ENCODE results near the gene ADAM10. TPM values are rescaled to one million over a fixed set of nuclear protein-coding genes. Genes with fewer than 3 reads are reported as not detected.

ADAM10 gene
- total RNA-seq, 2 experiments from 2014 or later = 61.9 to 103 TPM

DNA sequence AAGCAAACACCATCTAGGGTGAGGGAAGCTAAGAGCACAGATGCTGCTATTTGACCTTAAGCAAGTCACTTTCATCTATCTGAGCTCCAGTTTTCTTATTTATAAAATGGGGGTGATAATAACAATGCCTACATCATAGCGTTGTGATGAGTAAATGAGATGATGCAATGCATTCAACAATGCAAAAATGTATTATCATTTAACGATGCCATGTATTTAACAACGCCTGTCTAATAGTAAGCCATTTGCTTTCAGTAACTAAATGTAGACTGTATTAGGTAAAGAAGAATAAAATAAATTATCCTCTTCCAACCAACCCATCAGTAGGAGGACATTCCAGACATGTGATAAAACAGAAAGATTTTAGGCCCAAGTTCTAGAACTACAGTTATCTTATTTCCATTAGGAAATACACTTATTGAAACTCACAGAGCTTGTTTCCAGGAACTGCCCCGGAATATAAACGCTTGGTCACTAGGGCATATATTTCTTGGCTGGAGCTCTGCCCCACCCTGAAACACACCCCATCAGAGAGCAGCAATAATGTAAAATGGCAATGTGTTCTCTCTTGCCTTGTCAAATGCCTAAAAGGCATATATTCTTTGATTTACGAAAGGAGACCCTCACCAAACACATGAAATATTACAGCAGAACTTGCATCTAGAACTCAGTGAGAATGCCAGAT is 189.5 kb downstream of the ADAM10 start:
- intact Hi-C loops (cut with micrococcal nuclease; ENCODE audit: unreplicated experiment) = no loop called here
- Histone ChIP-seq H3K27ac (ENCODE audit: low read depth, low read length, poor library complexity, severe bottlenecking) (no peak overlapping the region), H3K9me3 (ENCODE audit: low read length) (no peaks in the 10 kb centered on the region), H3K36me3 (ENCODE audit: insufficient read depth, low read length) (no peaks in the 10 kb centered on the region), H3K4me1 (ENCODE audit: insufficient read depth, low read length, poor library complexity, severe bottlenecking) (no peaks in the 10 kb centered on the region), H3K4me2 (ENCODE audit: low read length) (no peak overlapping the region), H4K20me1 (ENCODE audit: insufficient read depth, low read length) (no peaks in the 10 kb centered on the region), H3K9me2 (ENCODE audit: insufficient read depth, low read length) (no peaks in the 10 kb centered on the region), H3K4me3 (ENCODE audit: low read depth, low read length, poor library complexity, severe bottlenecking) (no peak overlapping the region), H2AFZ (ENCODE audit: low read length) (no peak overlapping the region), H3K79me2 (ENCODE audit: insufficient read depth, low read depth, low read length) (no peaks in the 10 kb centered on the region)
- CTCF ChIA-PET (ENCODE audit: unreplicated experiment) = no interaction called here
- TF ChIP-seq, protein P1, sequence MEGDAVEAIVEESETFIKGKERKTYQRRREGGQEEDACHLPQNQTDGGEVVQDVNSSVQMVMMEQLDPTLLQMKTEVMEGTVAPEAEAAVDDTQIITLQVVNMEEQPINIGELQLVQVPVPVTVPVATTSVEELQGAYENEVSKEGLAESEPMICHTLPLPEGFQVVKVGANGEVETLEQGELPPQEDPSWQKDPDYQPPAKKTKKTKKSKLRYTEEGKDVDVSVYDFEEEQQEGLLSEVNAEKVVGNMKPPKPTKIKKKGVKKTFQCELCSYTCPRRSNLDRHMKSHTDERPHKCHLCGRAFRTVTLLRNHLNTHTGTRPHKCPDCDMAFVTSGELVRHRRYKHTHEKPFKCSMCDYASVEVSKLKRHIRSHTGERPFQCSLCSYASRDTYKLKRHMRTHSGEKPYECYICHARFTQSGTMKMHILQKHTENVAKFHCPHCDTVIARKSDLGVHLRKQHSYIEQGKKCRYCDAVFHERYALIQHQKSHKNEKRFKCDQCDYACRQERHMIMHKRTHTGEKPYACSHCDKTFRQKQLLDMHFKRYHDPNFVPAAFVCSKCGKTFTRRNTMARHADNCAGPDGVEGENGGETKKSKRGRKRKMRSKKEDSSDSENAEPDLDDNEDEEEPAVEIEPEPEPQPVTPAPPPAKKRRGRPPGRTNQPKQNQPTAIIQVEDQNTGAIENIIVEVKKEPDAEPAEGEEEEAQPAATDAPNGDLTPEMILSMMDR (conservative IDR thresholded peaks at IDR 0.05; ENCODE audit: low read length) = no peak
- no peak for TF ChIP-seq EZH2phosphoT487 (IDR thresholded peaks at IDR 0.05; ENCODE audit: borderline replicate concordance, low read depth, low read length)
- DNase-seq (ENCODE audit: low spot score) = no peak
- POLR2A ChIA-PET = interaction anchor here (0.6 to 1.3 kb wide), 4 partner anchors 9 to 1702 kb away, joined by 3 to 4 read pairs (median 3); no protein-coding TSS in a partner anchor
- no TSS peak for BruUV-seq (replicated peaks)

DNA sequence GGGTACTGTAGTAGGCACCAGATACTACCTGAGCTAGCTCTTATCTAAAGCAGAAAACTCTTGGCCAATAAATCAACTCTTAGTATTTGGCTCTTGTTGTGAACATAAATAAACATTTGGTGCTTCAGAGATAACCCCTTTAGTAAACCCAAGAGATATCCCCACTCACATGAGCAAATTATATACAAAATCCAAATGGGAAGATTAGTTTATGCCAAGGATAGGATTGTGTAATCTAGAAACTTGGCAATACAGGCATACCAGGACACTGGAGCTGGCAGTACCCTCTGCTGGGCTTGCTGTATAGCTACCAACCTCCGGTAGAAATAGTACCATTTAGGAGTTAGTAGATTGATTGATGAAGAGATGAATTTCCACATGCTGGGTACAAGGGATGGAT is 190.7 kb downstream of the ADAM10 start:
- CTCF ChIA-PET (ENCODE audit: unreplicated experiment) = no interaction called here

More for the DNA sequence above, 190.7 kb downstream of the ADAM10 start:
- no TSS peak for BruUV-seq (replicated peaks)
- no peaks in the 10 kb centered on the region for H3K36me3 ChIP-seq (ENCODE audit: insufficient read depth, low read length)
- intact Hi-C loops (cut with micrococcal nuclease; ENCODE audit: unreplicated experiment) = no loop called here
- H3K4me3 ChIP-seq (ENCODE audit: low read depth, low read length, poor library complexity, severe bottlenecking) = no peak overlapping the region
- no peaks in the 10 kb centered on the region for H3K9me3 ChIP-seq (ENCODE audit: low read length)
- no peaks in the 10 kb centered on the region for H3K79me2 ChIP-seq (ENCODE audit: insufficient read depth, low read depth, low read length)
- H4K20me1 ChIP-seq (ENCODE audit: insufficient read depth, low read length) = no peaks in the 10 kb centered on the region
- TF ChIP-seq EZH2phosphoT487 (IDR thresholded peaks at IDR 0.05; ENCODE audit: borderline replicate concordance, low read depth, low read length) = no peak
- TF ChIP-seq, protein P1 (conservative IDR thresholded peaks at IDR 0.05; ENCODE audit: low read length) = no peak
- H3K4me1 ChIP-seq (ENCODE audit: insufficient read depth, low read length, poor library complexity, severe bottlenecking) = no peaks in the 10 kb centered on the region
- no peak for DNase-seq (ENCODE audit: low spot score)
- no peak overlapping the region for H3K27ac ChIP-seq (ENCODE audit: low read depth, low read length, poor library complexity, severe bottlenecking)
- POLR2A ChIA-PET = interaction anchor here (0.6 kb wide), 1 partner anchor 57 kb away, joined by 3 read pairs; no protein-coding TSS in a partner anchor
- no peaks in the 10 kb centered on the region for H3K9me2 ChIP-seq (ENCODE audit: insufficient read depth, low read length)
- no peak overlapping the region for H3K4me2 ChIP-seq (ENCODE audit: low read length)
- no peak overlapping the region for H2AFZ ChIP-seq (ENCODE audit: low read length)
